Smooth muscle cell (in vitro differentiated cells): ENCODE results near the gene GPS2. TPM values are rescaled to one million over a fixed set of nuclear protein-coding genes. Genes with fewer than 3 reads are reported as not detected.

ENCODE experiments used
- DNase-seq: peaks from one replicate; lab custom pipeline; 2025; ENCODE audit not compliant: unreplicated experiment; lab: John Stamatoyannopoulos, UW
- H2AFZ ChIP-seq: fragments of 200-600 bp; sonication (generic); 2 replicates; pipeline ENCODE4 v1.6.0; 2016; ENCODE audit warnings: antibody characterized with exemption, low read depth, mild to moderate bottlenecking
- H3F3A ChIP-seq: fragments of 200-600 bp; sonication (generic); 2 replicates; pipeline ENCODE4 v1.6.0; 2017; ENCODE audit warnings: antibody characterized with exemption, low read depth
- H3K27ac ChIP-seq: fragments of 200-600 bp; sonication (generic); 2 replicates; pipeline ENCODE4 v1.5.1; 2016; ENCODE audit warnings: low read depth, mild to moderate bottlenecking
- H3K27me3 ChIP-seq: fragments of 200-600 bp; sonication (generic); 2 replicates; pipeline ENCODE4 v1.6.1; 2016; ENCODE audit warnings: low read depth, mild to moderate bottlenecking
- H3K36me3 ChIP-seq: fragments of 200-600 bp; sonication (generic); 2 replicates; pipeline ENCODE4 v1.5.1; 2016; ENCODE audit warnings: low read depth
- H3K4me1 ChIP-seq: fragments of 200-600 bp; sonication (generic); 2 replicates; pipeline ENCODE4 v1.5.1; 2016; ENCODE audit warnings: low read depth
- H3K4me2 ChIP-seq: fragments of 200-600 bp; sonication (generic); 2 replicates; pipeline ENCODE4 v1.6.0; 2016; ENCODE audit warnings: mild to moderate bottlenecking
- H3K4me3 ChIP-seq: fragments of 200-600 bp; sonication (generic); 2 replicates; pipeline ENCODE4 v1.5.1; 2016; ENCODE audit warnings: mild to moderate bottlenecking
- H3K79me2 ChIP-seq: fragments of 200-600 bp; sonication (generic); 2 replicates; pipeline ENCODE4 v1.6.0; 2016; ENCODE audit warnings: low read depth, mild to moderate bottlenecking
- H3K9ac ChIP-seq: fragments of 200-600 bp; sonication (generic); 2 replicates; pipeline ENCODE4 v1.6.0; 2016; ENCODE audit warnings: low read depth
- H3K9me3 ChIP-seq: fragments of 200-600 bp; sonication (generic); replicated peaks from 2 replicates; pipeline ENCODE4 v1.5.1; 2016; ENCODE audit warnings: low read depth
- H4K20me1 ChIP-seq: fragments of 200-600 bp; sonication (generic); 2 replicates; pipeline ENCODE4 v1.6.0; 2016; ENCODE audit warnings: low read depth
- CTCF ChIP-seq: fragments of 200-600 bp; sonication (generic); IDR thresholded peaks from 2 replicates; pipeline ENCODE4 v1.5.1; 2017; ENCODE audit warnings: borderline replicate concordance, mild to moderate bottlenecking, antibody characterized with exemption; ENCODE audit not compliant: insufficient read depth, poor library complexity, severe bottlenecking
- WGBS: methylation state at CpG from one replicate; pipeline ENCODE4 v1.1.7; 2016; ENCODE audit warnings: low lambda C conversion rate; 5-methylcytosine and 5-hydroxymethylcytosine counted together
- polyA plus RNA-seq: library from polyadenylated mRNA; unstranded; fragments of >200 nt; fragmentation: Nextera tagmentation; extraction: Ambion mirVana; gene quantifications from 2 replicates; pipeline ENCODE4 v1.2.1, GENCODE V29; 2016
- total RNA-seq: library from RNA; depleted of rRNA; stranded (reverse); fragments of >200 nt; gene quantifications from 2 replicates; pipeline ENCODE4 v1.2.3, GENCODE V29; 2014

The GPS2 gene
- total and polyA plus RNA-seq, 2 experiments from 2014 or later, result 40.3 to 77.0 TPM

- Histone ChIP-seq H3K4me1 (no peaks in the 10 kb centered on the region), H3K9me3 (no peaks in the 10 kb centered on the region), H3K36me3 (no peaks in the 10 kb centered on the region), H3K27me3 (peaks cover 14% of the 10 kb centered on the region), H2AFZ (no peak overlapping the region), H3K9ac (no peak overlapping the region), H4K20me1 (no peaks in the 10 kb centered on the region), H3K79me2 (no peaks in the 10 kb centered on the region), H3K27ac (no peak overlapping the region), H3K4me2 (no peak overlapping the region), H3K4me3 (no peak overlapping the region), H3F3A (peaks cover 5% of the 10 kb centered on the region)
- DNase-seq, result no peak
- WGBS, result 97% methylated on average over 16 of the region's 16 CpGs
- no peak for TF ChIP-seq CTCF
Measured at GRCh38 chr17:7284911-7285310, 30.2 kb downstream of the GPS2 start.

GRCh38 chr17:7283471-7284216 lies 31.5 kb downstream of the GPS2 start:
- no peak overlapping the region for H3K27ac ChIP-seq
- H4K20me1 ChIP-seq, result no peaks in the 10 kb centered on the region
- H3K4me1 ChIP-seq, result no peaks in the 10 kb centered on the region
- H3F3A ChIP-seq, result peaks cover 5% of the 10 kb centered on the region
- peaks cover 14% of the 10 kb centered on the region for H3K27me3 ChIP-seq
- WGBS, result 89% methylated on average over 18 of the region's 18 CpGs
- no peak for DNase-seq
- no peak overlapping the region for H3K4me3 ChIP-seq
- no peaks in the 10 kb centered on the region for H3K9me3 ChIP-seq
- no peak overlapping the region for H3K4me2 ChIP-seq
- H3K9ac ChIP-seq, result no peak overlapping the region
- H3K36me3 ChIP-seq, result no peaks in the 10 kb centered on the region
- H2AFZ ChIP-seq, result no peak overlapping the region
- H3K79me2 ChIP-seq, result no peaks in the 10 kb centered on the region
- TF ChIP-seq CTCF, result no peak

GRCh38 chr17:7282752-7283321 lies 32.3 kb downstream of the GPS2 start:
- no peak overlapping the region for H3K4me2 ChIP-seq
- 86% methylated on average over 6 of the region's 6 CpGs for WGBS
- H3K27me3 ChIP-seq, result peaks cover 14% of the 10 kb centered on the region

More at GRCh38 chr17:7282752-7283321, 32.3 kb downstream of the GPS2 start:
- no peaks in the 10 kb centered on the region for H4K20me1 ChIP-seq
- no peak for TF ChIP-seq CTCF
- no peak overlapping the region for H3K4me3 ChIP-seq
- no peaks in the 10 kb centered on the region for H3K36me3 ChIP-seq
- H3K9ac ChIP-seq, result no peak overlapping the region
- no peak overlapping the region for H3K27ac ChIP-seq
- no peaks in the 10 kb centered on the region for H3K4me1 ChIP-seq
- DNase-seq, result no peak
- H3K9me3 ChIP-seq, result no peaks in the 10 kb centered on the region
- H2AFZ ChIP-seq, result no peak overlapping the region
- H3K79me2 ChIP-seq, result no peaks in the 10 kb centered on the region
- H3F3A ChIP-seq, result peaks cover 5% of the 10 kb centered on the region
